HG03439 (cell line): Measurements from ENCODE around the gene SLIT3.

Experiments used
- ATAC-seq: cut with Tn5 transposase; IDR thresholded peaks from one replicate; pipeline ENCODE4 v1.9.1; 2021; ENCODE audit warnings: mild to moderate bottlenecking, moderate library complexity; ENCODE audit not compliant: unreplicated experiment

The SLIT3 gene

GRCh38 chr5:168669156-168669555 lies 631.8 kb downstream of the SLIT3 start:
- ATAC-seq: no peak

GRCh38 chr5:168668078-168668477 lies 632.9 kb downstream of the SLIT3 start:
- ATAC-seq: no peak

- no peak for ATAC-seq
Observed at GRCh38 chr5:168667301-168667840, 633.6 kb downstream of the SLIT3 start.

- ATAC-seq: no peak
Observed at GRCh38 chr5:168666356-168666755, 634.6 kb downstream of the SLIT3 start.

GRCh38 chr5:168663276-168664004 lies 637.5 kb downstream of the SLIT3 start:
- no peak for ATAC-seq

GRCh38 chr5:168661593-168662485 lies 639.1 kb downstream of the SLIT3 start:
- ATAC-seq: no peak

- no peak for ATAC-seq
Observed at GRCh38 chr5:168660691-168661090, 640.2 kb downstream of the SLIT3 start.

GRCh38 chr5:168659286-168659847 lies 641.6 kb downstream of the SLIT3 start:
- no peak for ATAC-seq

GRCh38 chr5:168658394-168658793 lies 642.5 kb downstream of the SLIT3 start:
- no peak for ATAC-seq

GRCh38 chr5:168656633-168657032 lies 644.3 kb downstream of the SLIT3 start:
- no peak for ATAC-seq

- ATAC-seq: no peak
Observed at GRCh38 chr5:168655316-168655715, 645.6 kb downstream of the SLIT3 start.

GRCh38 chr5:168654211-168654721 lies 646.7 kb downstream of the SLIT3 start:
- no peak for ATAC-seq

GRCh38 chr5:168653626-168654025 lies 647.3 kb downstream of the SLIT3 start:
- no peak for ATAC-seq

- no peak for ATAC-seq
Observed at GRCh38 chr5:168651648-168652047, 649.3 kb downstream of the SLIT3 start.

GRCh38 chr5:168649306-168649705 lies 651.6 kb downstream of the SLIT3 start:
- ATAC-seq: no peak

GRCh38 chr5:168648576-168648975 lies 652.4 kb downstream of the SLIT3 start:
- no peak for ATAC-seq

GRCh38 chr5:168648016-168648415 lies 652.9 kb downstream of the SLIT3 start:
- no peak for ATAC-seq

- no peak for ATAC-seq
Observed at GRCh38 chr5:168647083-168647482, 653.9 kb downstream of the SLIT3 start.

- no peak for ATAC-seq
Observed at GRCh38 chr5:168646335-168646734, 654.6 kb downstream of the SLIT3 start.

GRCh38 chr5:168645195-168645594 lies 655.7 kb downstream of the SLIT3 start:
- ATAC-seq: no peak

GRCh38 chr5:168642019-168642418 lies 658.9 kb downstream of the SLIT3 start:
- no peak for ATAC-seq
